Epithelial cell of esophagus (primary cell): ENCODE results near the gene FAH.
A peak's percentile ranks its signal among the peaks of the same experiment; 100 is the strongest.

Source experiments
- DNase-seq: peaks from one replicate; pipeline ENCODE4 v3.0.0; 2010; ENCODE audit warnings: low read depth
- H3K4me3 ChIP-seq: 2 replicates; pipeline ENCODE4 v1.5.1; 2011; ENCODE audit warnings: mild to moderate bottlenecking, low read length, control low read depth
- TF ChIP-seq, protein P1 (sequence below): IDR thresholded peaks from 2 replicates; pipeline ENCODE4 v1.5.1; 2011; ENCODE audit warnings: low read depth, mild to moderate bottlenecking, low read length, control low read depth, inconsistent platforms; ENCODE audit not compliant: insufficient read depth; ENCODE audit errors: missing control alignments

FAH gene

DNA sequence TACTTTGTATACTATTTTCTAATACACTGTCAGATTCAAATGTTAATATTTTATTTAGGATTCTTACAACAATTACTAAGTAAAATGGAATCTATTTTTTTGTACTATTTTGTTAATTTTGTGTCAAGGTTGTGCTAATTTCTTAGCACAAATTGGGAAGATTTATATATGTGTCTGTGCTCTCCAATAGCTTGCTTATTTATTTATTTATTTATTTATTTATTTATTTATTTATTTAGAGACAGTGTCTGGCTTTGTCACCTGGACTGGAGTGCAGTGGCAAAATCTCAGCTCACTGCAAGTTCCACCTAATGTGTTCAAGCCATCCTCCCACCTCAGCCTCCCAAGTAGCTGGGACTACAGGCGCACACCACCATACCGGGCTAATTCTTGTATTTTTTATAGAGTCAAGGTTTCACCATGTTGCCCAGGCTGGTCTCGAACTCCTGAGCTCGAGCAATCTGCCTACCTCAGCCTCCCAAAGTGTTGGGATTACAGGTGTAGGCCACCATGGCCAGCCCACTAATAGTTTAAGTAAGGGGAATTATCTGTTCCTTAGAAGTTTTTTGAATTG is 64.6 kb downstream of the FAH start:
- TF ChIP-seq, protein P1, sequence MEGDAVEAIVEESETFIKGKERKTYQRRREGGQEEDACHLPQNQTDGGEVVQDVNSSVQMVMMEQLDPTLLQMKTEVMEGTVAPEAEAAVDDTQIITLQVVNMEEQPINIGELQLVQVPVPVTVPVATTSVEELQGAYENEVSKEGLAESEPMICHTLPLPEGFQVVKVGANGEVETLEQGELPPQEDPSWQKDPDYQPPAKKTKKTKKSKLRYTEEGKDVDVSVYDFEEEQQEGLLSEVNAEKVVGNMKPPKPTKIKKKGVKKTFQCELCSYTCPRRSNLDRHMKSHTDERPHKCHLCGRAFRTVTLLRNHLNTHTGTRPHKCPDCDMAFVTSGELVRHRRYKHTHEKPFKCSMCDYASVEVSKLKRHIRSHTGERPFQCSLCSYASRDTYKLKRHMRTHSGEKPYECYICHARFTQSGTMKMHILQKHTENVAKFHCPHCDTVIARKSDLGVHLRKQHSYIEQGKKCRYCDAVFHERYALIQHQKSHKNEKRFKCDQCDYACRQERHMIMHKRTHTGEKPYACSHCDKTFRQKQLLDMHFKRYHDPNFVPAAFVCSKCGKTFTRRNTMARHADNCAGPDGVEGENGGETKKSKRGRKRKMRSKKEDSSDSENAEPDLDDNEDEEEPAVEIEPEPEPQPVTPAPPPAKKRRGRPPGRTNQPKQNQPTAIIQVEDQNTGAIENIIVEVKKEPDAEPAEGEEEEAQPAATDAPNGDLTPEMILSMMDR = no peak
- no peak overlapping the region for H3K4me3 ChIP-seq
- DNase-seq = no peak

DNA sequence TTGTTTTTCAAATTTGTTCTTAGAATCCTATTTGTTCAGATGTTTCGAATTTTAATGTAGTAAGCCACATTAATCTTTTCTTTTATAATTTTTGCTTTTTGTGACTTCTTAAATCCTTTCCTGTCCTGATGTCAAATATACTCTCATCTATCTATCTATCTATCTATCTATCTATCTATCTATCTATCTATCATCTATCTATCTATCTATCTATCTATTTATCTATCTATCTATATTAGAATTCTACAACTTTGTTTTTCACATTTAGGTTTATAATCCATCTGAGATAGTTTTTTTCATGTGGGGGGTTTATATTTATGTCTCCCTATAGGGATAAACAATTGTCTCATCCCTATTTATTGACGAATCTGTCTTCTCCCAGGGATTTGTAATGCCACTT is 67.2 kb downstream of the FAH start:
- no peak overlapping the region for H3K4me3 ChIP-seq
- TF ChIP-seq, protein P1 = no peak
- DNase-seq = no peak

DNA sequence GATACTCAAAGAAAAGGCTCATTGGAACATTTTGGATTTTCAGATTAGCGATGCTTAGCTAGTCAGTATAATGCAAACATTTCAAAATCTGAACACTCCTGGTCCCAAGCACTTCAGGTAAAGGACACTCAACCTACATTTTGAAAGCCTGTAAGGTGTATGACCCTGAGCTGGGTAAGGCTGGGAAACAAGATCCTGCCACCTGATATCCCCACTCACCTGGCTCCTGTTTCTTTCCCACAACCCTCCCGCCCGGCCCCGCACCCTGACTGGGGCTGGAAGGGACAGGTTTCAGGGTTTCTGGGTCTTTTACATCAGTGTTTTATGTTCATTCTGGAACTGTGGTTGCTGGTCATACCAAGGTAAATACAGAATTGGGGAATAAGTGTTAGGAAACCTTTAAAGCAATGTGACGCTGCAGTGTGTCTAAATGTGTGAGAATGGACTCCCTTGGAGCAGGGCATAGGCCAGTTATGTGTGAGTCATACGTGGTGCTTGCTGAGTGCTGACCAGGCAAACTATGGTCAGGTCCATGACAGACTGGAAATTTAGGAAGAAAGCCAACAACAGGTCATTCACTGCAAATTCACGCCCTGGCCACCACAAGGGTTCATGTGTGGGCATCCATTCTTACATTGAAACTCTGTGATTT is 76.3 kb downstream of the FAH start:
- no peak for DNase-seq
- TF ChIP-seq, protein P1 = no peak
- no peak overlapping the region for H3K4me3 ChIP-seq

DNA sequence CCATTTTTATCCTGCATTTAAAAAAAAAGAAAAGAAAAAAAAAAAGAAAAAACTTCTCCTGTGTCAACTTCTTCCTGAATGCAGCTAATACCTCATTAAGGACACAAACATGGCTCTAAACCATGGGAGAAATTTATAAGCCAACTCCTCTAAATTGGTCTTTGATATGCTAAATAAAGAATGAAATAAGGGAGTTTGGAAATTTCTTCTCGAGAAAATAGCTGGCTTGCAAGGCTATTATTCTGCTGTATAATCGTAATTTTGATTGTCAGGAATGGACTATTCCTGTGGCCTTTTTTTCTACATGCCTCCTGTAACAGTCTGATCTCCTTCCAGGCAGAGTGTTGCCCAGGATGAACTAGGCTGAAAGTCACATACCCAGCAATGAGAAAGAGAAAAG is 78.6 kb downstream of the FAH start:
- no peak for DNase-seq
- no peak overlapping the region for H3K4me3 ChIP-seq
- TF ChIP-seq, protein P1 = no peak

DNA sequence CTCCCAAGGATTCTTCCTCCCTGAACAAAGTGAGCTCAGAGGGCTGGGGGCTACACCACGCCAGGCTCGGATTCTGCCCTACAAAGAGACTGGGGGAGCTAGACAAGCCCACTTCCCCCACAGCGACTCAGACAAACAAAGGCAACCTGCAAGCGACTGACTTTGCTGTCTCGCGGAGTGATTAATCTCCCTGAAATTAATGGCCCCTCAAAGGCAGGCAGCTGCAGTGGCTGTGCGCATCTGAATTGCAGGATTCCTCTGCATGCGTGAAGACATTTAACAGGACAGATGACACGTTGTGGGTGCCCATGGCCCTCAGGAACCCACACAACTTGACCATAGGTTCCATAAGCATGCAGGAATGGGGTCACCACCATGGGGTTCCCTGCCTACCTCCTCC is 80.8 kb downstream of the FAH start:
- TF ChIP-seq, protein P1 = no peak

DNA sequence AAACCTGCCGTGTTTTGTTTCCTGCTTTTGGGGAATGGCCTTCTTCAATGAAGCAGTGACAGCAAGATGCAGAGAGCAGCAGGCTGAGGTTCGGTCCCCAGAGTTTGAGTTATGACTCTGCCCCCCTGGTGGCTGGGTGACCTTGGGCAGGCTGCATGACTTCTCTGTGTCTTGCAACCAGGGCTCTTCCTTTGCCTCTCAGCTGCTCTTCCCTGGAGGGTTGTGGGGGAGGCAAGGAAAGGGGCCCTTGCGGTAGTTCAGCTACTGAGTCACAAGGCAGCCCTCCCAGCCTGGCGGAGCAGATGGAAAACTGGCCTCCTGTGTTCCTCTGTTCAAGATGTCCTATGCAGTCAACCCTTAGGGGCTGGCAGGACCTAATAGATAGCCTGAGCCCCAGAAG is 82.1 kb downstream of the FAH start:
- H3K4me3 ChIP-seq = no peak overlapping the region
- TF ChIP-seq, protein P1 = peak; percentile 56
- peak; percentile 50 for DNase-seq

More for the DNA sequence above, 80.8 kb downstream of the FAH start:
- no peak overlapping the region for H3K4me3 ChIP-seq
- DNase-seq = no peak
